ENCODE measurements around the gene ACTN3. TPM values are rescaled to one million over a fixed set of nuclear protein-coding genes. Genes with fewer than 3 reads are reported as not detected.

The ACTN3 gene
- total RNA-seq, 6 donors from 2014 or later: 0.24 TPM; not detected in 5

DNA sequence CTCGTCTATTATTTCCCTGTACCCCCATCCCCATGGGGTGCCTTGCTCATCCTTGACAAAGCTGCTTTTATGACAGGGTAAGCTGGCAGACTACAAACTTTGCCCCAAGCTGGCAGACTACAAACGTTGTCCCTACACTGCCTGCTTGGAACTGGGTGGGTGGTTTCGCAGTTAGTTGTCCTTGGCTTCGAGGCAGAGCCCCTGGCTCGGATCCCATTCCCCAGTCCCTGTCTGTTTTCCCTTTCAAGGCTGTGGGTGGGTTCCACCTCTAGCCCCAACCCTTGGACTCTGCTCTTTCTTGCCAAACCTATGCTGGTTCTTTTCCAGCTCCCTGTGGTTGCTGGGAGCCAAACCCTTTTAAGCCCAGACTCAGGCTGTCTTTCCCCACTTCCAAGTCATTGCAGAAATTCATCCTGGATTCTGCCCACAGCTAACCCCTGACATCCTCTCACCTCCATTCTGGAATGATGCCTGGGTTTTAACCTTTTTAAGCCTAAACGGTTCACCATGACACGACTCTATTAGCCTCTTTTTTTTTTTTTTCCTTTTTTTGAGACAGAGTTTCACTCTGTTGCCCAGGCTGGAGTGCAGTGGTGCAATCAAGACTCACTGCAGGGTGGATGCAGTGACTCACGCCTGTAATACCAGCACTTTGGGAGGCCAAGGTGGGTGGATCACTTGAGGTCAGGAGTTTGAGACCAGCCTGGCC lies 60.6 kb downstream of the ACTN3 start:
- ATAC-seq (ENCODE audit: low FRiP score in 2 of 2) (peak; percentile 25 to 88), DNase-seq (no peak)
- Histone ChIP-seq H3K27me3 (no peaks in the 10 kb centered on the region), H3K36me3 (peaks cover 0 to 34% (median 18%) of the 10 kb centered on the region in 4 donors), H3K9me3 (no peaks in the 10 kb centered on the region), H3K4me1 (no peaks in the 10 kb centered on the region), H3K27ac (peak overlapping the region in 1 of 4 donors; percentile 5), H3K4me3 (no peak overlapping the region)
- 74 to 75% methylated on average over 8 of the region's 8 CpGs for WGBS, 2 donors
- no peak for TF ChIP-seq POLR2A (IDR thresholded peaks at IDR 0.05)
- TF ChIP-seq CTCF (IDR thresholded peaks at IDR 0.05): no peak
- TF ChIP-seq EP300 (IDR thresholded peaks at IDR 0.05): no peak
- TF ChIP-seq POLR2AphosphoS5 (IDR thresholded peaks at IDR 0.05): no peak

DNA sequence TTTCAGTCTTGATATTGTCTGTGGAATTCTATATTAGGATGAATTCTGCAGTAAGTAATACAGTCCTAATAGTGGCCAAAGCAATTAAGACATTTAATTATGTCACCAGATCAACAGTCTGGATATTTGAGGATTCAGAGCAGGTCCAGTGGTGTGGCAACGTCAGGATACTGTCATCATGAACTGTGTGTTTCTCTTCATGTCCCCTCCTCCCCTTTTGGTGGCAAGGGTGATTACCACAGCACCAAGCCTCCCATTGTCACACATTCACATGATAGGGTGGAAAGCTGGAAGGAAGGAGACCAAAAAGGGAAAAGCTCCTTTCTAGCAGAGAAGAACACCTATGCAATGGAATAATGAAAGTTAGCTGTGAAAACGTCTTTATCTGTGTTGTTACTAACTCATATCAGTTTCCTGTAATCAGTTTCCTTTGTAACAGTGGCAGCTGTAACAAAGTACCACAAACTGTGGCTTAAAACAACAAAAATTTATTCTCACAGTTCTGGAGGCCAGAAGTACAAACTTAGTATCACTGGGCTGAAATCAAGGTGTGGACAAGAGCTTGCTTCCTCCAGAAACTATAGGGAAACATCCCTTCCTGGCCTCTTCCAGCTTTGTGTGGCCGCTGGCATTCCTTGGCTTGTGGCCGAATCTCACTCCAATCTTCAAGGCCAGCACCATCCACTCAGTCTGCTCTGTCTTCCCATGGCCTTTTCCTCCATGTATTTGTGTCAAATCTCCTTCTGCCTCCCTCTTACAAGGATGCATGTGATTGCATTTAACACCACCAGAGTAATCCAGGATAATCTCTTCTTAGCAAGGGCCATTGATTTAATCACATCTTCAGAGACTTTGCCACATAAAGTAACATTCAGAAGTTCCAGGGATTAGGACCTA lies 63.3 kb downstream of the ACTN3 start:
- WGBS, 2 donors: 60 to 63% methylated on average over 4 of the region's 4 CpGs
- Histone ChIP-seq H3K36me3 (peaks cover 0 to 15% (median 11%) of the 10 kb centered on the region in 4 donors), H3K9me3 (no peaks in the 10 kb centered on the region), H3K27ac (no peak overlapping the region), H3K27me3 (no peaks in the 10 kb centered on the region), H3K4me1 (no peaks in the 10 kb centered on the region), H3K4me3 (no peak overlapping the region)
- no peak for DNase-seq
- ATAC-seq (ENCODE audit: low FRiP score in 2 of 2): no peak
- TF ChIP-seq POLR2A (IDR thresholded peaks at IDR 0.05) (no peak), POLR2AphosphoS5 (IDR thresholded peaks at IDR 0.05) (no peak), CTCF (IDR thresholded peaks at IDR 0.05) (no peak), EP300 (IDR thresholded peaks at IDR 0.05) (no peak)

DNA sequence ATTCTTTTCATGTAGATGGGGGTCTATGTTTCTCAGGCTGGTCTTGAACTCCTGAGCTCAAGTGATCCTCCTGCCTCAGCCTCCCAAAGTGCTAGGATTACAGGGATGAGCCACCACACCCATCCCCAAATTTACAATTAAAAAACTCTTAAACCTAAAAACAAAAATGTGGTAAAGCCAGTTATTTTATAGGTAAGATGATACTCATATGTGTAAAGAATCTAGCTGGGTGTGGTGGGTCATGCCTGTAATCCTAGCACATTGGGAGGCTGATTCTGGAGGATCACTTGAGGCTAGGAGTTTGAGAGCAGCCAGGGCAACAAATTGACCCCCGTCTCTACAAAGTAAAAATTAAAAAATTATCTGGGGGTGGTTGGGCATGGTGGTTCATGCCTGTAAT lies 65.8 kb downstream of the ACTN3 start:
- Histone ChIP-seq H3K27me3 (no peaks in the 10 kb centered on the region), H3K36me3 (no peaks in the 10 kb centered on the region), H3K9me3 (no peaks in the 10 kb centered on the region), H3K27ac (no peak overlapping the region), H3K4me1 (peaks cover 7 to 11% (median 9%) of the 10 kb centered on the region in 4 donors), H3K4me3 (no peak overlapping the region)
- DNase-seq (no peak), ATAC-seq (ENCODE audit: low FRiP score in 2 of 2) (no peak)
- TF ChIP-seq POLR2AphosphoS5 (IDR thresholded peaks at IDR 0.05): no peak
- TF ChIP-seq EP300 (IDR thresholded peaks at IDR 0.05): no peak
- TF ChIP-seq POLR2A (IDR thresholded peaks at IDR 0.05): no peak
- no peak for TF ChIP-seq CTCF (IDR thresholded peaks at IDR 0.05)
- WGBS, 2 donors: 85 to 95% methylated on average over 1 of the region's 1 CpG

Other genes starting within 250 kb of the ACTN3 start
- 10 to 100 TPM in 2 of 6 donors, 1 to 10 TPM in 3, under 1 TPM in 1; 0.59 to 85.6 (median 6.5) TPM for gene CD248, start 229.9 kb upstream of the ACTN3 start, total RNA-seq
- gene RIN1, start 210.5 kb upstream of the ACTN3 start, total RNA-seq: 10 to 100 TPM in 1 of 6 donors, 1 to 10 TPM in 5; 5.2 to 19.0 (median 8.9) TPM
- gene BRMS1, start 201.8 kb upstream of the ACTN3 start, total RNA-seq: 10 to 100 TPM; 34.8 to 63.8 (median 37.1) TPM
- gene B4GAT1, start 199.3 kb upstream of the ACTN3 start, total RNA-seq: 10 to 100 TPM; 15.7 to 48.9 (median 27.4) TPM
- gene SLC29A2, start 175.1 kb upstream of the ACTN3 start, total RNA-seq: 10 to 100 TPM in 5 of 6 donors, 1 to 10 TPM in 1; 8.3 to 20.5 (median 13.1) TPM
- not detected for gene NPAS4, start 125.9 kb upstream of the ACTN3 start, total RNA-seq
- 10 to 100 TPM; 25.3 to 44.8 (median 33.0) TPM for gene MRPL11, start 108.1 kb upstream of the ACTN3 start, total RNA-seq
- 10 to 100 TPM; 14.9 to 19.6 (median 16.9) TPM for gene PELI3, start 80.0 kb upstream of the ACTN3 start, total RNA-seq
- gene DPP3, start 66.5 kb upstream of the ACTN3 start, total RNA-seq: 10 to 100 TPM; 19.3 to 79.6 (median 44.9) TPM
- gene BBS1, start 36.3 kb upstream of the ACTN3 start, total RNA-seq: 100 to 1,000 TPM in 1 of 6 donors, 10 to 100 TPM in 5; 26.0 to 145 (median 44.8) TPM
- gene ZDHHC24, start 855 bp upstream of the ACTN3 start, total RNA-seq: 10 to 100 TPM; 12.4 to 24.8 (median 14.1) TPM
- 10 to 100 TPM; 28.5 to 81.7 (median 40.3) TPM for gene CTSF, start 21.7 kb downstream of the ACTN3 start, total RNA-seq
- gene CCDC87, start 46.2 kb downstream of the ACTN3 start, total RNA-seq: 1 to 10 TPM in 1 of 6 donors, under 1 TPM in 4, not detected in 1; 0.20 to 4.2 (median 0.44) TPM
- gene CCS, start 46.3 kb downstream of the ACTN3 start, total RNA-seq: 10 to 100 TPM; 24.3 to 82.8 (median 34.0) TPM
- 100 to 1,000 TPM in 1 of 6 donors, 10 to 100 TPM in 5; 45.7 to 114 (median 73.1) TPM for gene RBM14, start 69.7 kb downstream of the ACTN3 start, total RNA-seq
- 100 to 1,000 TPM in 2 of 6 donors, 10 to 100 TPM in 4; 62.4 to 103 (median 90.2) TPM for gene RBM4, start 91.8 kb downstream of the ACTN3 start, total RNA-seq
- gene RBM4B, start 131.0 kb downstream of the ACTN3 start, total RNA-seq: 10 to 100 TPM in 4 of 6 donors, 1 to 10 TPM in 2; 7.3 to 27.2 (median 13.9) TPM
- gene SPTBN2, start 182.3 kb downstream of the ACTN3 start, total RNA-seq: 10 to 100 TPM in 5 of 6 donors, 1 to 10 TPM in 1; 9.3 to 45.1 (median 21.1) TPM